Hepatocyte (in vitro differentiated cells): ENCODE results near the gene CERS1. TPM values are rescaled to one million over a fixed set of nuclear protein-coding genes. Genes with fewer than 3 reads are reported as not detected.

ENCODE experiments used
- DNase-seq: peaks from one replicate; pipeline ENCODE4 v3.0.0-alpha.2; 2016; ENCODE audit warnings: low spot score
- H2AFZ ChIP-seq: fragments of 200-600 bp; sonication (generic); 2 replicates; pipeline ENCODE4 v1.6.0; 2016; ENCODE audit warnings: antibody characterized with exemption, mild to moderate bottlenecking
- H3K27ac ChIP-seq: fragments of 200-600 bp; sonication (generic); 2 replicates; pipeline ENCODE4 v1.5.1; 2016; ENCODE audit warnings: mild to moderate bottlenecking
- H3K27me3 ChIP-seq: fragments of 200-600 bp; sonication (generic); 2 replicates; pipeline ENCODE4 v1.6.1; 2016
- H3K36me3 ChIP-seq: fragments of 200-600 bp; sonication (generic); replicated peaks from 2 replicates; pipeline ENCODE4 v1.5.1; 2016; ENCODE audit warnings: low read depth; ENCODE audit not compliant: insufficient read depth
- H3K4me1 ChIP-seq: fragments of 200-600 bp; sonication (generic); 2 replicates; pipeline ENCODE4 v1.5.1; 2016; ENCODE audit warnings: mild to moderate bottlenecking, moderate library complexity; ENCODE audit not compliant: insufficient read depth
- H3K4me2 ChIP-seq: fragments of 200-600 bp; sonication (generic); 2 replicates; pipeline ENCODE4 v1.6.0; 2016
- H3K4me3 ChIP-seq: fragments of 200-600 bp; sonication (generic); 2 replicates; pipeline ENCODE4 v1.5.1; 2016; ENCODE audit warnings: mild to moderate bottlenecking
- H3K79me2 ChIP-seq: fragments of 200-600 bp; sonication (generic); 2 replicates; pipeline ENCODE4 v1.6.0; 2017; ENCODE audit warnings: mild to moderate bottlenecking
- H3K9me2 ChIP-seq: fragments of 200-600 bp; sonication (generic); replicated peaks from 2 replicates; pipeline ENCODE4 v1.6.0; 2017; ENCODE audit warnings: mild to moderate bottlenecking; ENCODE audit not compliant: insufficient read depth
- H3K9me3 ChIP-seq: fragments of 200-600 bp; sonication (generic); 2 replicates; pipeline ENCODE4 v1.5.1; 2016; ENCODE audit warnings: low read depth, mild to moderate bottlenecking
- H4K20me1 ChIP-seq: fragments of 200-600 bp; sonication (generic); 2 replicates; pipeline ENCODE4 v1.6.0; 2016; ENCODE audit warnings: mild to moderate bottlenecking; ENCODE audit not compliant: insufficient read depth, poor library complexity, severe bottlenecking
- EZH2 ChIP-seq: fragments of 200-600 bp; sonication (generic); IDR thresholded peaks from 2 replicates; pipeline ENCODE4 v1.6.1; 2016; ENCODE audit warnings: antibody characterized with exemption, mild to moderate bottlenecking, borderline replicate concordance
- EZH2phosphoT487 ChIP-seq: fragments of 200-600 bp; sonication (generic); IDR thresholded peaks from one replicate; pipeline ENCODE4 v1.6.1; 2018; ENCODE audit warnings: antibody characterized with exemption, mild to moderate bottlenecking, low read depth, moderate library complexity; ENCODE audit not compliant: unreplicated experiment, severe bottlenecking
- WGBS: methylation state at CpG from one replicate; pipeline ENCODE4 v1.1.6; 2016; ENCODE audit warnings: low lambda C conversion rate; ENCODE audit errors: missing lambda C conversion rate; 5-methylcytosine and 5-hydroxymethylcytosine counted together
- polyA plus RNA-seq: library from polyadenylated mRNA; unstranded; fragments of >200 nt; fragmentation: Nextera tagmentation; extraction: Ambion mirVana; gene quantifications from 2 replicates; pipeline ENCODE4 v1.2.1, GENCODE V29; 2016
- total RNA-seq: library from RNA; depleted of rRNA; stranded (reverse); fragments of >200 nt; gene quantifications from 2 replicates; pipeline ENCODE4 v1.2.3, GENCODE V29; 2014
- TF ChIP-seq, protein P1 (sequence below): fragments of 200-600 bp; sonication (generic); IDR thresholded peaks from 2 replicates; pipeline ENCODE4 v1.5.1; 2016; ENCODE audit warnings: antibody characterized with exemption, mild to moderate bottlenecking; ENCODE audit not compliant: poor library complexity

CERS1 gene
- total and polyA plus RNA-seq, 2 experiments from 2014 or later = 5.3 to 5.7 TPM

GRCh38 chr19:18853755-18854427 is 42.1 kb downstream of the CERS1 start:
- peaks cover 33% of the 10 kb centered on the region for H3K79me2 ChIP-seq
- no peaks in the 10 kb centered on the region for H3K36me3 ChIP-seq
- peaks cover 33% of the 10 kb centered on the region for H4K20me1 ChIP-seq
- no peak overlapping the region for H2AFZ ChIP-seq
- no peak overlapping the region for H3K4me2 ChIP-seq
- peaks cover 12% of the 10 kb centered on the region for H3K4me1 ChIP-seq
- H3K27ac ChIP-seq = no peak overlapping the region
- WGBS = 93% methylated on average over 15 of the region's 17 CpGs
- H3K4me3 ChIP-seq = no peak overlapping the region
- H3K9me3 ChIP-seq = no peaks in the 10 kb centered on the region
- no peak for DNase-seq
- H3K27me3 ChIP-seq = no peaks in the 10 kb centered on the region
- no peaks in the 10 kb centered on the region for H3K9me2 ChIP-seq
- TF ChIP-seq, protein P1, sequence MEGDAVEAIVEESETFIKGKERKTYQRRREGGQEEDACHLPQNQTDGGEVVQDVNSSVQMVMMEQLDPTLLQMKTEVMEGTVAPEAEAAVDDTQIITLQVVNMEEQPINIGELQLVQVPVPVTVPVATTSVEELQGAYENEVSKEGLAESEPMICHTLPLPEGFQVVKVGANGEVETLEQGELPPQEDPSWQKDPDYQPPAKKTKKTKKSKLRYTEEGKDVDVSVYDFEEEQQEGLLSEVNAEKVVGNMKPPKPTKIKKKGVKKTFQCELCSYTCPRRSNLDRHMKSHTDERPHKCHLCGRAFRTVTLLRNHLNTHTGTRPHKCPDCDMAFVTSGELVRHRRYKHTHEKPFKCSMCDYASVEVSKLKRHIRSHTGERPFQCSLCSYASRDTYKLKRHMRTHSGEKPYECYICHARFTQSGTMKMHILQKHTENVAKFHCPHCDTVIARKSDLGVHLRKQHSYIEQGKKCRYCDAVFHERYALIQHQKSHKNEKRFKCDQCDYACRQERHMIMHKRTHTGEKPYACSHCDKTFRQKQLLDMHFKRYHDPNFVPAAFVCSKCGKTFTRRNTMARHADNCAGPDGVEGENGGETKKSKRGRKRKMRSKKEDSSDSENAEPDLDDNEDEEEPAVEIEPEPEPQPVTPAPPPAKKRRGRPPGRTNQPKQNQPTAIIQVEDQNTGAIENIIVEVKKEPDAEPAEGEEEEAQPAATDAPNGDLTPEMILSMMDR = no peak
- TF ChIP-seq EZH2 = no peak
- TF ChIP-seq EZH2phosphoT487 = no peak

DNA sequence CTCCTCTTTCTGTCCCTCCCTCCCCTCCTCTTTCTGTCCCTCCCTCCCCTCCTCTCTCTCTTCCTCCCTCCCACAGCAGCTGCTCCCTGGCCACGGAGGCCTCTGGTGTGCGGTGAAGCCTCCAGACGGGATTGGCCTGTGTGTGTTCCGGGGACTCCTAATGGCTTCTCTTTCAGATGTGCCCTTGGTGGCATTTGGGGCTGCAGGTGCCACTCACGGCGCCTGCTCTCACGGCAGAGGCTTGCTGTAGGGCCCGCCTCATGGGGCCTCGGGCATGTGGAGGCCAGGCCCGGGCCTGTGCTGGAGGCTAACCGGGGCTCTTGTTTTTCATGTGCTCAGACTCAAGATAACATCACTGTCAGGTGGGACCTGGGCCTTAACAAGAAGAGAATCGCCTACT is 43.3 kb downstream of the CERS1 start:
- no peak for TF ChIP-seq EZH2
- TF ChIP-seq, protein P1 = no peak
- no peak for TF ChIP-seq EZH2phosphoT487
- Histone ChIP-seq H4K20me1 (peaks cover 45% of the 10 kb centered on the region), H3K27me3 (no peaks in the 10 kb centered on the region), H3K4me2 (no peak overlapping the region), H3K4me1 (peaks cover 12% of the 10 kb centered on the region), H3K9me2 (no peaks in the 10 kb centered on the region), H3K27ac (no peak overlapping the region), H3K36me3 (no peaks in the 10 kb centered on the region), H2AFZ (no peak overlapping the region), H3K4me3 (no peak overlapping the region), H3K79me2 (peaks cover 45% of the 10 kb centered on the region), H3K9me3 (no peaks in the 10 kb centered on the region)
- 89% methylated on average over 12 of the region's 12 CpGs for WGBS
- DNase-seq = no peak

- H4K20me1 ChIP-seq = peaks cover 52% of the 10 kb centered on the region
- WGBS = 99% methylated on average over 31 of the region's 31 CpGs
- H3K27ac ChIP-seq = no peak overlapping the region
- no peaks in the 10 kb centered on the region for H3K9me2 ChIP-seq
- H3K79me2 ChIP-seq = peaks cover 52% of the 10 kb centered on the region
- DNase-seq = no peak
- H3K4me3 ChIP-seq = no peak overlapping the region
- H3K27me3 ChIP-seq = no peaks in the 10 kb centered on the region
- H3K9me3 ChIP-seq = no peaks in the 10 kb centered on the region
- no peak overlapping the region for H3K4me2 ChIP-seq
- no peak overlapping the region for H2AFZ ChIP-seq
- TF ChIP-seq, protein P1 = no peak
- TF ChIP-seq EZH2phosphoT487 (no peak), EZH2 (no peak)
- H3K36me3 ChIP-seq = no peaks in the 10 kb centered on the region
- peaks cover 15% of the 10 kb centered on the region for H3K4me1 ChIP-seq
Observed at GRCh38 chr19:18851673-18852325, 44.2 kb downstream of the CERS1 start.
